Stimulated activated CD8-positive, alpha-beta memory T cell treated with anti-CD3 and anti-CD28 coated beads, Interleukin-7, amount 100 ng/mL, for 48 hours (primary cell): ENCODE results near the gene ZNF577.

Experiments used
- DNase-seq, 2 donors: peaks; one replicate each; pipeline ENCODE4 v3.0.0-alpha.2; 2020; ENCODE audit warnings: low read depth in 1 of 2; ENCODE audit errors: extremely low read depth in 1 of 2

The ZNF577 gene

DNA sequence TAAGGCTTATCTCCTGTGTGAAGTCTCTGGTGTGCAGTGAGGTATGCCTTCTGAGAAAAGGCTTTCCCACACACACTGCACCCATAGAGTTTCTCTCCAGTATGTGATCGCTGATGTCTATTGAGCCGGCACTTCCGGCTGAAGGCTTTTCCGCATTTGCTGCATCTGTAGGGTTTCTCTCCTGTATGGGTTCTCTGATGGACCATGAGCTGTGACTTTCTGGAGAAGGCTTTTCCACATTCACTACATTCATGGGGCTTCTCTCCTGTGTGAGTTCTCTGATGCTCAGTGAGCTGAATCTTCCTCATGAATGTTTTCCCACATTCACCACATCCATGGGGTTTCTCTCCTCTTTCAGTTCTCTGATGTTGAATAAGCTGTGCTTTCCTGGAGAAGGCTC, 14.7 kb downstream of the ZNF577 start:
- DNase-seq = no peak

DNA sequence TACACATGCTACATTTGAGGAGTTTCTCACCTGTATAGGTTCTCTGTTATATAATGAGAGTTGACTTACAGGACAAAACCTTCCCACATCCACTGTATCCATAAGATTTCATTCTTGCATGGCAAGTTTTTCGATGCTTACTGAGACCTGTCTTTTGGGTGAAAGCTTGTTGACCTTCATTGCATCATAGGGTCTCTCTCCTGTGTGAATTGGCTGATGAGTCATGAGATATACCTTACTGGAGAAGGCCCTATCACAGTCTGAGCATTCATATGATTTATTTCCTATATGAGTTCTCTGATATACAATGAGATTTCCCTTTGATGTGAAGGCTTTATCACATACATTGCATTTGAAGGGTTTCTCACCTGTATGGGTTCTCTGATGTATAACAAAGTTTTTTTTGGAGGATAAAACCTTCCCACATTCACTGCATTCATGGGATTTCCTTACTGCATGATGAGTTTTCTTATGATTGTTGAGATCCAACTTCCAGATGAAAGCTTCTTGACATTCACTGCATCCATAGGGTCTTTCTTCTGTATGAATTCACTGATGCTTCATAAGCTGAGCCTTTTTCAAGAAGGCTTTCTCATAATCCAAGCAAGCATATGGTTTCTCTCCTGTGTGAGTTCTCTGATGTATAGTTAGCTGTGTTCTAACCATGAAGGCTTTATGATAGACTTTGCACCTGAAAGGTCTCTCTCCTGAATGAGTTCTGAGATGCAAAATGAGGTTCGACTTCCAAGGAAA, 25.7 kb downstream of the ZNF577 start:
- no peak for DNase-seq

GRCh38 chr19:51837145-51837544, 50.6 kb downstream of the ZNF577 start:
- DNase-seq = no peak

- DNase-seq = no peak
Observed at GRCh38 chr19:51830274-51830673, 57.5 kb downstream of the ZNF577 start.

GRCh38 chr19:51824281-51825005, 63.3 kb downstream of the ZNF577 start:
- no peak for DNase-seq

DNA sequence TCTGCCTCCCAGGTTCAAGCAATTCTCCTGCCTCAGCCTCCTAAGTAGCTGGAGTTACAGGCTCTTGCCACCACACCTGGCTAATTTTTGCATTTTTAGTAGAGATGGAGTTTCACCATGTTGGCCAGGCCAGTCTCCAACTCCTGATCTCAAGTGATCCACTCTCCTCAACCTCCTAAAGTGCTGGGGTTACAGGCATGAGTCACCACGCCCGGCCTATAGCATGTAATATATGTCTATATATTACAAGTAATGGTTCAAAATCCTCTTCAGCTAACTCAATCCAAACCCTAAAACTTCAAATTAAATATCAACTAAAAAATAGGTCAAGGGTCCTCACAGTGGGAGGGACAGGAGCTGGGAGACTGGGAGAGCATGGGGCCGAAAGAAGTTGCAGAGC, 64.8 kb downstream of the ZNF577 start:
- no peak for DNase-seq

DNA sequence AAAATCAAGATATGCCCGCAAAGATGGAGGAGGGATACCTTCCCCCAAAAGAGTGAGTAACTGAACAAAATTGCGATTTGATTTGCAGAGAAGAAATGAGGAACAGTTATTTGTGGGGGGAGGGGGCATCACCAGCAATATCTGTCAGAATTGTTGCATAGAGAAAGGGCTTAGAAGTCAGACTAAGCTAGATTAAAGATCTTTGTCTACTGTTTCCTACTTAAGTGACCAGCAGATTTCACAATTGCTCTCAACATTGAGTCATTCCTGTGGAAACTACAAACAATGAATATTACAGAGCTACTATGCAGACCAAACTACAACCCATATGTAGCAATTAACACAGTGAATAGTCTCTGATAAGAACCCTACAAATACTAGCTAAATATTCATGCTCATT, 65.4 kb downstream of the ZNF577 start:
- no peak for DNase-seq

GRCh38 chr19:51821921-51822320, 65.8 kb downstream of the ZNF577 start:
- no peak for DNase-seq

DNA sequence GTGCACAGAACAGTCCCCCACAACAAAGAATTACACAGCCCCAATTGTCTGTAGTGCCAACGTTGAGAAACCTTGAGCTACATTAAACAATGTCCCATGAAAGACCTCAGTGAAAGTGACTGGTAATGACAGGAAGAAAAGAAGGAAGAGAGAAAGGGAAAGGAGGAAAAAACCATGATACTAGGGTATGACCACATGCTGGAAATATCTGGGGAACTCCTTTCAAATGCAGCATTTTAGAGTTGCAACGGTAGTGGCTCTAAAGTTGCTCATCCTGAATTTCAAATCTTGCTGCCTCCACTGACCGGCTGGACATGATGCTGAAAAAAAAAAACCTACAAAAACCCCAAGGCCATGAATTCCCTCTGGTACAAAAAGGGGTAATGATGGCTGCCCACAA, 66.3 kb downstream of the ZNF577 start:
- no peak for DNase-seq
